GM18870 (cell line): ENCODE measurements around the gene MAGOHB.

Source experiments
- ATAC-seq: cut with Tn5 transposase; IDR thresholded peaks from one replicate; pipeline ENCODE4 v1.9.1; 2021; ENCODE audit warnings: moderate library complexity; ENCODE audit not compliant: unreplicated experiment

The MAGOHB gene

GRCh38 chr12:10557766-10558165 is 55.6 kb downstream of the MAGOHB start:
- no peak for ATAC-seq

DNA sequence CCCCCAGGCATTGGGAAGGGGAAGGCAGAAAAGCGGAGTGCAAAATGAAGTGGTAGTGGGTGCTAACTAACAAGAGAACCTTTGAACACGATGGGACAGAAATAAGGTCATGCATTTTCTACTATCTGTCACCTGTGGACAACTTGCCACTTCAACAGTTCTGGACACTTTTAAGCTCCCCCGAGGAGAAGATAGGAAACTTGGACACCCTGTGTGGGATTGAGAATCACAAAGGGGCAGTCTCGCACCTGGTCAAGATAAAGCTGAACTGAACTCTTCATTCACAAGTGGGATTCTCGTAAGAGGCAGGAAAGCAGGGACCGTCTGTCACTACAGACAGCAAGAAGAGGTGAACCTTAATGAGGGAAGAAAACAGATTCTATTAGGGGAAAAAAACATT is 56.1 kb downstream of the MAGOHB start:
- ATAC-seq = no peak

DNA sequence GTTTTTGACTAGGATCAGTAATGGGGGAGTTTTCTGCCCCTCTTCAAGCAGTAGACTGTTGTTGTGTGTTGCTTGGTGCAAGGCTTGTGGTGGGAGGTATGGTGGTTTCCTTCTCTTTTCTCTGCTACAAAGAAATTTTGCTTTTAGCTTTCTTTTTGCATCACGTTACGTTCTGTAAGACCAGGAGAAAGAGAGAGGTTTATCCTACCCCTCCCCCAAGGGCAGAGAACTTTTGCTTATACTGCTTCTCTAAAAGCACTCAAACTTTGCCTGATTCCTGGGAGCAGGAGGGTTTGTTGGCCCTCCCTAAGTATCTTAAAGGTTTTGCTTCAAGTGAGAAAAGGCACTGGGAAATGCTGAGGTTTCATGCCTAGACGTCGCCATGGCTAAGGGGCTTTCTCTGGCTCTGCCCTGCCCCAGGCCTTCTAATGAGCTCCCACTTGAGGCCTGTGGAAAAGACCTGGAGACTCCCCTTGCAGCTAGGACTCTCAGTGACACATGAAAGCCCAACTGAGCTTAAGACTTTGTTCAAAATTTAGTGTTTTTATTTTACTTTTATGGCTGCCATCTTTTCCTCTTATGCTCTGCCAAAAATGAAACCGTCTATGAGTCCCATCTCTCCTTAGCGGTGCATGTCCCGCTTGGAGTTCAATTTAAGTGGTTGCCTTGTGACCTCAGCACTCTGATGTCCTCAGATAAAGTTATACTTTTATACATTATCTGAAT is 58.5 kb downstream of the MAGOHB start:
- no peak for ATAC-seq

DNA sequence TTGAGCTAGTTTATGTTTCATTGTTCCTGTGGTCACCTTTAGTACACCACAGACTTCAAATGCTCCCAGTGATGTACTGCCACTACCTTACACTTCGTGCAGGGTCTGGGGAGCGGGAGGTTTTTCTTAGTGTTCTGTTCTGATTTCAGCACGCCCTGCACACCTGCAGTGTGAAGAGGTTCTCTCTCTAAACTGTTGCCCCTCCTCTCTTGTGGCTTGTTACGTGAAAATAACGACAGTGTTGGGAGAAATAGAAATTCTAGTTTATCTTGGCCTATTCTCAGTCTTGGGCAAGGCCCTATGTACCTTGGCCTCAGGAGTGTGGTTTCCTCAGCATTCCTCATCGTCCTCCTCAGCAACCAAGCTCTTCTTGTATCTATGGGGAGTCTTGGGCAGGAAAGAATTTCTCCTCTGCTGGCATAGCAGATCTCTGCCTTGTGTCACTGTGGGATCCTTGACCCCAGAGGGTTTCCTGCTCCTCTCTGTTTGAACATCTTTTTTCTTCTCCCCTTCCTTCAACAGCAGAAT is 59.1 kb downstream of the MAGOHB start:
- ATAC-seq = no peak
